Dendritic cell treated with granulocyte-macrophage colony-stimulating factor and Interleukin-4, amounts not matched to agents 40 ng/mL and 50 ng/mL, for 4 days (primary cell): ENCODE results near the gene EEF1A2.

Source experiments
- H3K27ac Mint-ChIP-seq: one replicate; pipeline ENCODE4 v1.8.0; 2022; ENCODE audit warnings: mild to moderate bottlenecking, mixed read lengths
- H3K27me3 Mint-ChIP-seq: one replicate; pipeline ENCODE4 v1.8.0; 2022; ENCODE audit warnings: mild to moderate bottlenecking, mixed read lengths
- H3K36me3 Mint-ChIP-seq: one replicate; pipeline ENCODE4 v1.8.0; 2022; ENCODE audit warnings: low read depth, mixed read lengths
- H3K4me1 Mint-ChIP-seq: one replicate; pipeline ENCODE4 v1.8.0; 2022; ENCODE audit warnings: low read depth, mixed read lengths
- H3K4me3 Mint-ChIP-seq: one replicate; pipeline ENCODE4 v1.8.0; 2022; ENCODE audit warnings: mild to moderate bottlenecking, moderate library complexity, mixed read lengths
- H3K9me3 Mint-ChIP-seq: one replicate; pipeline ENCODE4 v1.8.0; 2022; ENCODE audit warnings: mixed read lengths
- intact Hi-C: fragments of 100-400 bp; cut with micrococcal nuclease; formaldehyde crosslinking; loops from one replicate; pipeline ENCODE4 v1.15.0; 2022

Gene EEF1A2

DNA sequence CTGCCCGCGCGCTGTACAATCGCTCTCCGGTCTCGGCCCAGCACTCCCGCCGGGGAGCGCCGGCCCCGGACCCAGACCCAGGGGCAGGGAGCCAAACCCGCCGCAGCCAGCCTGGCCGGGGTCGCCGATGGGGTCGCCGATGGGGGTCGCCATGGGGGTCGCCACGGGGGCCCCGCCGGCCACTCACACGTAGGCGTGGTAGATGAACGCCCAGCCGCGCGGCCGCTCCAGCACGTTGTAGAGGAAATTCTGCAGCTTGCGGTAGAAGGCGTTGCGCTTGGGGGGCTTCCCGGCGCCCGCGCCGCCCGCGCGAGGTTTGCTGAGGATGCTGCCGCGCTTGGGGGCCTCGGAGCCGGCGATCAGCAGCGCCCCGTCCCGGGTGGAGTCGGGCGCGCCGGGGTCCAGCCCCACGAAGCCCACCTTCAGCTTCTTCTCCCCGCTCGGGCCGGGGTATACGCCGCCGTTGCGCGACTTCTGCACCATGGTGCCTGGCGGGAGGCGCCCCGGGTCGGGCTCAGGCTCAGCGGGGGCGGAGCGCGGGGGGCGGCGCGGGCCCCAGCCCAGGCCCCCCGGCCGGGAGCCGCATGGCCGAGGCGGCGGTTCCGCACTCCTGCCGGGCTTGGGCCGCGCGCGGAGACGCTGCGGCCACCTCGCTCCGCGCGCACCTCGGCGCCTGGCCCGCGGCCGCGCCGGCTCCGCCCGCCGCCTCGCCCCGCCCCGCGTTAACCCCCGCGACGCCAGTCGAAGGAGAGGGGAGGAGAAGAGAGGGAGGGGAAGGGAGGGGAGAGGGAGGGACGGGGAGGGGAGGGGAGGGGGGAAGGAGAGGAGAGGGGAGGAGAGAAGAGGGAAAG is 26.7 kb downstream of the EEF1A2 start, which contains the start of gene KCNQ2:
TSS of gene KCNQ2 (minus strand) at position 675 of the 851 bp plus-strand sequence. CDS start at position 483, 192 bp downstream.
- intact Hi-C loops: no loop called here
- no peaks in the 10 kb centered on the region for H3K4me1 Mint-ChIP-seq
- no peak within 1 kb of the TSS for H3K27ac Mint-ChIP-seq
- no peaks in the 10 kb centered on the region for H3K36me3 Mint-ChIP-seq
- H3K27me3 Mint-ChIP-seq: peaks cover 72% of the 10 kb centered on the region
- no peaks in the 10 kb centered on the region for H3K9me3 Mint-ChIP-seq
- H3K4me3 Mint-ChIP-seq: no peak within 1 kb of the TSS

- intact Hi-C loops: no loop called here
- Mint-ChIP-seq H3K9me3 (no peaks in the 10 kb centered on the region), H3K36me3 (no peaks in the 10 kb centered on the region), H3K27me3 (peaks cover 69% of the 10 kb centered on the region), H3K4me1 (no peaks in the 10 kb centered on the region), H3K4me3 (no peak overlapping the region), H3K27ac (no peak overlapping the region)
Observed at GRCh38 chr20:63471717-63471980, 27.2 kb downstream of the EEF1A2 start.

GRCh38 chr20:63471002-63471716 is 27.7 kb downstream of the EEF1A2 start:
- no peak overlapping the region for H3K27ac Mint-ChIP-seq
- intact Hi-C loops: no loop called here
- H3K4me1 Mint-ChIP-seq: no peaks in the 10 kb centered on the region
- no peaks in the 10 kb centered on the region for H3K36me3 Mint-ChIP-seq
- no peak overlapping the region for H3K4me3 Mint-ChIP-seq
- no peaks in the 10 kb centered on the region for H3K9me3 Mint-ChIP-seq
- peaks cover 65% of the 10 kb centered on the region for H3K27me3 Mint-ChIP-seq

GRCh38 chr20:63470410-63470809 is 28.5 kb downstream of the EEF1A2 start:
- no peak overlapping the region for H3K4me3 Mint-ChIP-seq
- H3K4me1 Mint-ChIP-seq: no peaks in the 10 kb centered on the region
- no peak overlapping the region for H3K27ac Mint-ChIP-seq
- peaks cover 60% of the 10 kb centered on the region for H3K27me3 Mint-ChIP-seq
- H3K9me3 Mint-ChIP-seq: no peaks in the 10 kb centered on the region
- H3K36me3 Mint-ChIP-seq: no peaks in the 10 kb centered on the region
- intact Hi-C loops: no loop called here

DNA sequence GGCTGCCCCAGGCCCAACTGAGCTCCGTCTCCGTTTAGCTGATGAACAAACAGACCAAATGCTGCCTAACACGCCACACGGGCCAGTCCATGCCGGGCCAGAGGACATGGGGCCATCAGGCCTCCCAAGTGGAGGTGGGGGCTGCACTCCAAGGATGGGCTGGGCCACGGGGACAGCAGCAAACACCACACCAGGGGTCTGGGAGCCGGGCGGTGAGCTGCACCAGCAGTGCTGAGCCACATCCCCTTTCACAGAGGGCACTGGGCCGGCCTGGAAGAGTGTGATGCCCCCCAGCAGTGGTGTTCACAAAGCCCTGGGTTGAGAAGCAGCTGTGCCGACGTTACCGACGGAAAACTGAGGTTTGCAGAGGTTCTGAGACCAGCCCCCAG is 29.2 kb downstream of the EEF1A2 start:
- intact Hi-C loops: no loop called here
- H3K36me3 Mint-ChIP-seq: no peaks in the 10 kb centered on the region
- no peaks in the 10 kb centered on the region for H3K9me3 Mint-ChIP-seq
- H3K27ac Mint-ChIP-seq: no peak overlapping the region
- no peak overlapping the region for H3K4me3 Mint-ChIP-seq
- no peaks in the 10 kb centered on the region for H3K4me1 Mint-ChIP-seq
- H3K27me3 Mint-ChIP-seq: peaks cover 55% of the 10 kb centered on the region

DNA sequence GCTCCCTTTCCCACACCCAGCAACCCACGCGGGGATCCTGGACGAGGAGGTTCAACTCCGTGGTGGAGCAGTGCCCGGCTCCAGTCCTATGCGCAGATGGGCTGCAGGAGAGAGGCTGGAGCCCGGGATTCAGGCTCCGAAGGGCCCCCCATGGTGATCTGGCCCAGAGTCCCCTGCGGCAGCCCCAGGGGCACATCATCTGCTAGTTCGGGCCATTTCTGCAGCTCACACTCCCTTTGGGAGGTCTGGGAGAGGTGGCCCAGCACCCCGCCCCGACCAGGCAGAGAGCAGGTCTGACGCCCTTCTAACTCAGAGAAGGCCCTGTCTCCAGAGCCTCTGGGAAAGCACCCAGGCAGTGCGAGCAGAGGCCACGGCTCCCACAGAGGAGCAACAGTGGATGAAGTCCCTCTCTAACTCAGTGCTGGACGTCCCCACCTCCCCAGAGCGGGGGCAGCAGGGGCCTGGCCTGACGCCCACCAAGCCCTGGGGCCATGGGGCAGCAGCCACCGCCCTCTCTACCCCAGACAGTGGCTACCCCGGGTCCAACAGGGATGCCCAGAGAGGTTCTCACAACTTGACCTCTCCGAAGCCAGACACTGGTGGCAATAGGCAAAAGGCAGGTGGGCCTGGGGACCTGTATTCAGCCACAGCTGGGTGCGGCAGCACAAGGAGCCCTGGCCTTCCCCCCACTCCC is 29.7 kb downstream of the EEF1A2 start:
- intact Hi-C loops: no loop called here
- no peak overlapping the region for H3K4me3 Mint-ChIP-seq
- no peaks in the 10 kb centered on the region for H3K36me3 Mint-ChIP-seq
- H3K4me1 Mint-ChIP-seq: no peaks in the 10 kb centered on the region
- H3K27ac Mint-ChIP-seq: no peak overlapping the region
- no peaks in the 10 kb centered on the region for H3K9me3 Mint-ChIP-seq
- peaks cover 54% of the 10 kb centered on the region for H3K27me3 Mint-ChIP-seq

GRCh38 chr20:63468421-63468820 is 30.5 kb downstream of the EEF1A2 start:
- Mint-ChIP-seq H3K27ac (no peak overlapping the region), H3K9me3 (no peaks in the 10 kb centered on the region), H3K27me3 (peaks cover 51% of the 10 kb centered on the region), H3K4me1 (no peaks in the 10 kb centered on the region), H3K4me3 (no peak overlapping the region), H3K36me3 (no peaks in the 10 kb centered on the region)
- intact Hi-C loops: no loop called here

DNA sequence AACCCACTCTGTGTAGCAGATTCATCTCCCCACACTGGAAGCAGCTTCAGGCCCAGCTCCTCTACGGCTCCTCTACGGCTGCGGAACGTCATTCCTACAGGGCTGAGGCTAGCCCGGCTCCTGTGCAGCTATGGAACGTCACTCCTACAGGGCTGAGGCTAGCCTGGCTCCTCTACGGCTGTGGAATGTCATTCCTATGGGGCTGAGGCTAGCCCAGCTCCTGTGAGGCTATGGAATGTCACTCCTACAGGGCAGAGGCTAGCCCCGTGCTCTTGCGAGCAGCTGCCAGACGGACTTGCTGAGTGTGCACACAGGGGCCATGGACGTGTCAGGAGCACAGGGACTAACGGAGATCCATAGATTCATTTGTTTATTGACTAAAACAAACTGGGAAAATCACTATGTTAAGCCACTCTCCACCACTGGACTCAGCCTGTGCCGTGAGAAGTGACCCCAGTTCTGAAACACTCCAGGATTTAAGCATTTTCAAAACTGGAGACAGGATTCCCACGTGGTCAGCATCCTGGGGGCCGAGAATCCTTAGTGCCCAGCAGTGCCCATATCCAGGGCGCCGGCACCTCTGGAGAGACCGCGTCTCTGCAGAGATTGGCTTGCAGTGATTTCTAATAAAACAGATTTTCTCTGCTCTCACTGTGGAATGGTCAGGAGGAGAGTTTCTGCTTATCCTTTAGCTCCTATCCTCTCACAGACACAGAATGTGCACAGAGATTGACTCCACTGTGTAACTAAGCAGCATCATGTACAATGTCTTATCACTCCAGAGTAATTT is 31.4 kb downstream of the EEF1A2 start:
- no peaks in the 10 kb centered on the region for H3K4me1 Mint-ChIP-seq
- intact Hi-C loops: no loop called here
- H3K27me3 Mint-ChIP-seq: peaks cover 47% of the 10 kb centered on the region
- no peaks in the 10 kb centered on the region for H3K9me3 Mint-ChIP-seq
- no peaks in the 10 kb centered on the region for H3K36me3 Mint-ChIP-seq
- no peak overlapping the region for H3K4me3 Mint-ChIP-seq
- no peak overlapping the region for H3K27ac Mint-ChIP-seq

DNA sequence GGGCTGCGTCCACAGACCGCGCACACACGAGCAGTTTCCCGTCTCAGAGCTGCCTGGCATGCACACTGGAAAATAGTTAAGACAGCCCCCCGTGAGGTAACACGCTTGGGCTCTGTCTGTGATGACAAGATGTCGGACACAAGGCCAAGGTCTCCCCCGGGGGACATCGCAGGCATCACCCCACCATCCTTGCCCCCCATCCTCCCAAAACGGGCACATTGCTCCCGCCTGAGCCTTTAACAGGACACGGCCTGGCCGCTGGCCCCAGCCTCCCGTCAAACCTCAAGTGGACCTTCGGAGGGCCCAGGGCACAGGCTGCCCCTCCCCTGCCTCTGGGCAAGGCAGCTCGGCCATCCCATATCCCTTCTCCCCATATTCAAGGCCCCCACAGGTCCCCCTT is 32.0 kb downstream of the EEF1A2 start:
- intact Hi-C loops: no loop called here
- Mint-ChIP-seq H3K4me1 (no peaks in the 10 kb centered on the region), H3K27me3 (peaks cover 46% of the 10 kb centered on the region), H3K36me3 (no peaks in the 10 kb centered on the region), H3K9me3 (no peaks in the 10 kb centered on the region), H3K27ac (no peak overlapping the region), H3K4me3 (no peak overlapping the region)

DNA sequence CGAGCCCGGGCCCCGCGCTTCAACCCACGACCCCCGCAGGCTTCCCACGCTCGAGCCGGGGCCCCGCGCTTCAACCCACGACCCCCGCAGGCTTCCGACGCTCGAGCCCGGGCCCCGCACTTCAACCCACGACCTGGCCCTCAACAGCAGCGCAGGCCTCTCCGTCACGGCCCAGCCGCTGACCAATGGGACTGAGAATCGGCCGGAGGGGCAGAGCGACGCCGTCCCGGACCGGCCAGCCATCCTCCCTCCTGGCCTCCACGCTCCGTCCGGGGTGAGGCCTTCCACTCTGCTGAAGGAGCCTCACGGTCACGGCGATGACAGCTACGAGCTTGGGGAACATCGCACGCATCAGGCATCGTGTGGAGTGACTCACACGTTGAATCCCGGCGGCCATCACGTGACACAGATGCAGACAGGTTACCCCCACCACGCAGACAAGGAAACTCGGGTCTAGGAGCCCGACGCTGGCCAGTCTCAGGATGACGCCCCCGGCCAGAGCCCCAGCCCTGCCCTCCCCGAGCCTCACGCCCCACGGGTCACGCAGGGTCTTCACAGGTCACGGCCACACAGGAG is 32.5 kb downstream of the EEF1A2 start:
- H3K27ac Mint-ChIP-seq: no peak overlapping the region
- H3K9me3 Mint-ChIP-seq: no peaks in the 10 kb centered on the region
- intact Hi-C loops: no loop called here
- H3K4me3 Mint-ChIP-seq: no peak overlapping the region
- no peaks in the 10 kb centered on the region for H3K36me3 Mint-ChIP-seq
- H3K4me1 Mint-ChIP-seq: no peaks in the 10 kb centered on the region
- peaks cover 48% of the 10 kb centered on the region for H3K27me3 Mint-ChIP-seq

- H3K4me3 Mint-ChIP-seq: no peak overlapping the region
- no peaks in the 10 kb centered on the region for H3K4me1 Mint-ChIP-seq
- intact Hi-C loops: no loop called here
- H3K9me3 Mint-ChIP-seq: no peaks in the 10 kb centered on the region
- peaks cover 43% of the 10 kb centered on the region for H3K27me3 Mint-ChIP-seq
- no peak overlapping the region for H3K27ac Mint-ChIP-seq
- no peaks in the 10 kb centered on the region for H3K36me3 Mint-ChIP-seq
Observed at GRCh38 chr20:63465380-63466249, 33.3 kb downstream of the EEF1A2 start.

DNA sequence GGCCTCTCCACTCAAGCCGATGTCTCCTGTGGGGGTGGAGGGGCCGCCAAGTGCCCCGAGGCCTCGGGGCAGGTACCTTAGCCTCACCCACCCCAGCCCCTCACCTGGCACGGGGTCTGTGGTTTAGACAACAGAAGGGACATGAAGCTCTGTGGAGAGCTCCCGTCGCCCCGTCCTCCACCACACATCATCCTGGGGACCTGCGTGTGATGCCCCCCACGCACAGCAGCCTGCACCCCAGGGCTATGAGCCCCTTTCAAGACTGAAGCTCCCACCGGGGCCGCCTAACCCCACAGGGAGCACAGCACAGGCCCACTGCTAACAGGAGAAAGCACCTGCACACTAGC is 34.6 kb downstream of the EEF1A2 start:
- Mint-ChIP-seq H3K4me3 (no peak overlapping the region), H3K27me3 (peaks cover 32% of the 10 kb centered on the region), H3K9me3 (no peaks in the 10 kb centered on the region)

More for the DNA sequence above, 34.6 kb downstream of the EEF1A2 start:
- intact Hi-C loops: no loop called here
- H3K4me1 Mint-ChIP-seq: no peaks in the 10 kb centered on the region
- H3K36me3 Mint-ChIP-seq: no peaks in the 10 kb centered on the region
- H3K27ac Mint-ChIP-seq: no peak overlapping the region
